Activated T-cell treated with anti-CD3 and anti-CD28 coated beads for 48 hours (primary cell): Measurements from ENCODE around the gene FRMD5.
"Not testable (repeated sequence)": the region's sequence is repeated elsewhere in the genome, so short reads cannot be mapped to it uniquely, and the experiment has no call there.

Experiments used
- DNase-seq: peaks from one replicate; pipeline ENCODE4 v3.0.0-alpha.2; 2020; ENCODE audit warnings: low read depth

Gene FRMD5

GRCh38 chr15:43830691-43831275, 364.3 kb downstream of the FRMD5 start:
- not testable (repeated sequence) for DNase-seq

- not testable (repeated sequence) for DNase-seq
Observed at GRCh38 chr15:43829951-43830540, 365.0 kb downstream of the FRMD5 start.

- DNase-seq = no peak
Observed at GRCh38 chr15:43828061-43828657, 366.9 kb downstream of the FRMD5 start.

- DNase-seq = peak; percentile 86
Observed at GRCh38 chr15:43826508-43827341, 368.3 kb downstream of the FRMD5 start, which contains the start of gene WDR76. TSS of gene WDR76 (plus strand) at chr15:43827002. CDS start at chr15:43827033, 31 bp downstream.

- no peak for DNase-seq
Observed at GRCh38 chr15:43826029-43826507, 369.0 kb downstream of the FRMD5 start.

- DNase-seq = not testable (repeated sequence)
Observed at GRCh38 chr15:43825305-43825704, 369.8 kb downstream of the FRMD5 start.

- DNase-seq = peak; percentile 85
Observed at GRCh38 chr15:43824302-43825246, 370.5 kb downstream of the FRMD5 start, which contains the start of gene MFAP1. TSS of gene MFAP1 (minus strand) at chr15:43824690. CDS start at chr15:43824569, 121 bp downstream.

GRCh38 chr15:43821505-43821904, 373.6 kb downstream of the FRMD5 start:
- DNase-seq = no peak
